SK-N-SH treated with all-trans-retinoic acid at 6 μM for 48 hours (cell line): ENCODE data around the gene PLXDC2.
"Not testable (repeated sequence)": the region's sequence is repeated elsewhere in the genome, so short reads cannot be mapped to it uniquely, and the experiment has no call there.

Experiments used
- ARNTL ChIP-seq: fragments of 450-650 bp; formaldehyde crosslinking; IDR thresholded peaks from 2 replicates; pipeline ENCODE4 v1.5.0; 2020; ENCODE audit warnings: low read depth, mild to moderate bottlenecking, moderate library complexity, borderline replicate concordance
- BACH2 ChIP-seq: fragments of 250-450 bp; sonication (Bioruptor Pico); IDR thresholded peaks from 2 replicates; pipeline ENCODE4 v1.9.0; 2021; ENCODE audit warnings: mild to moderate bottlenecking, borderline replicate concordance
- CREB5 ChIP-seq: fragments of 250-450 bp; sonication (Bioruptor Pico); IDR thresholded peaks from 2 replicates; pipeline ENCODE4 v1.5.1; 2020; ENCODE audit warnings: low read depth, mild to moderate bottlenecking, moderate library complexity
- GLIS3 ChIP-seq: fragments of 250-450 bp; sonication (Bioruptor Pico); IDR thresholded peaks from 2 replicates; pipeline ENCODE4 v1.5.0; 2020; ENCODE audit warnings: mild to moderate bottlenecking, moderate library complexity
- PATZ1 ChIP-seq: fragments of 250-450 bp; sonication (Bioruptor Pico); IDR thresholded peaks from 2 replicates; pipeline ENCODE4 v1.8.0; 2020; ENCODE audit warnings: mild to moderate bottlenecking, moderate library complexity, borderline replicate concordance
- RARB ChIP-seq: fragments of 250-450 bp; sonication (Bioruptor Pico); IDR thresholded peaks from 2 replicates; pipeline ENCODE4 v1.8.0; 2021; ENCODE audit warnings: mild to moderate bottlenecking, moderate library complexity
- TCF4 ChIP-seq: fragments of 250-450 bp; sonication (Bioruptor Pico); IDR thresholded peaks from 2 replicates; pipeline ENCODE4 v1.8.0; 2021; ENCODE audit warnings: mild to moderate bottlenecking, moderate library complexity, borderline replicate concordance
- TOX ChIP-seq: fragments of 250-450 bp; sonication (Bioruptor Pico); IDR thresholded peaks from 2 replicates; pipeline ENCODE4 v1.8.0; 2021; ENCODE audit warnings: mild to moderate bottlenecking, moderate library complexity, borderline replicate concordance
- TSHZ2 ChIP-seq: fragments of 250-450 bp; sonication (Bioruptor Pico); IDR thresholded peaks from 2 replicates; pipeline ENCODE4 v1.5.0; 2020; ENCODE audit warnings: mild to moderate bottlenecking, moderate library complexity
- ZC3H10 ChIP-seq: fragments of 250-450 bp; sonication (Bioruptor Pico); IDR thresholded peaks from 2 replicates; pipeline ENCODE4 v1.5.1; 2021; ENCODE audit warnings: mild to moderate bottlenecking, moderate library complexity
- ZFP3 ChIP-seq: fragments of 250-450 bp; sonication (Bioruptor Pico); IDR thresholded peaks from 2 replicates; pipeline ENCODE4 v1.5.0; 2020; ENCODE audit warnings: mild to moderate bottlenecking, moderate library complexity
- ZFP30 ChIP-seq: fragments of 450-650 bp; formaldehyde crosslinking; IDR thresholded peaks from 2 replicates; pipeline ENCODE4 v1.5.0; 2022; ENCODE audit warnings: mild to moderate bottlenecking, moderate library complexity
- ZNF70 ChIP-seq: fragments of 450-650 bp; formaldehyde crosslinking; IDR thresholded peaks from 2 replicates; pipeline ENCODE4 v1.5.0; 2020; ENCODE audit warnings: mild to moderate bottlenecking, moderate library complexity

GRCh38 chr10:20002026-20002425 lies 185.8 kb downstream of the PLXDC2 start:
- TF ChIP-seq PATZ1 (CRISPR knock-in tag); ZNF70 (CRISPR knock-in tag); TSHZ2 (CRISPR knock-in tag); ZFP3; BACH2 (CRISPR knock-in tag); GLIS3; TCF4 (CRISPR knock-in tag); CREB5 (CRISPR knock-in tag); RARB (CRISPR knock-in tag); ZC3H10 (CRISPR knock-in tag); ZFP30 (CRISPR knock-in tag); ARNTL; TOX: not testable (repeated sequence)
